ENCODE data around the gene IGF2BP2.

DNA sequence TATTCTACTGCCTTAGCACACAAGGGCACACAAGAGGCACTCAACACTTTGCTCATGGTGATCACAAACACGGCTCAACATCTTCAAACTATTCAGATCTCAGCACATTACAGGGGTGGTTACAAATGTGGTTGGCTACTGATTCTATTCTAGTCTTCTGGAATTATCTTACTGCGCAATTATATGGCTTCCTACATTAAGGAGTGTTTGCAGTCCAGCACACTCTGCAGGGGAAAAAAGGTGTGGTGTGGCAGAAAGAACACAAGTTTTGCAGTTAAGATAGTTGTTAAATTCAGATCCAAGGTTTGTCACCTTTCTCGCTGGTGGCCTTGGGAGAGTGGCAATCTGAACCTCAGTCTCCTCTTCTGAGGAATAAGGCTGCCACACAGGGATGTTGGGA lies 31.9 kb downstream of the IGF2BP2 start:
- no peak for TF ChIP-seq CREB1 (IDR thresholded peaks at IDR 0.05)
- no peak for TF ChIP-seq CREB1 (CRISPR knock-in tag; IDR thresholded peaks at IDR 0.05)
- no peak for TF ChIP-seq SIX5 (IDR thresholded peaks at IDR 0.05; ENCODE audit: borderline replicate concordance in 1 of 2, insufficient read depth in 1 of 2, low read depth in 1 of 2, low read length in 2 of 2)
- TF ChIP-seq, protein P1, sequence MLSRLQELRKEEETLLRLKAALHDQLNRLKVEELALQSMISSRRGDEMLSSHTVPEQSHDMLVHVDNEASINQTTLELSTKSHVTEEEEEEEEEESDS (CRISPR knock-in tag; IDR thresholded peaks at IDR 0.05), result no peak
- no peak for TF ChIP-seq RBM25 (IDR thresholded peaks at IDR 0.05; ENCODE audit: low read depth, low read length, severe bottlenecking)
- TF ChIP-seq EHMT2 (IDR thresholded peaks at IDR 0.05), result no peak
- no peak for TF ChIP-seq HSF4 (CRISPR knock-in tag; IDR thresholded peaks at IDR 0.05; ENCODE audit: borderline replicate concordance)
